IPS-11a (cell line): ENCODE results near the gene ASIC3.

Source experiments
- H3K4me3 ChIP-seq: one replicate; pipeline ENCODE4 v1.5.1; 2013; ENCODE audit warnings: low read depth, low read length, control low read depth

Gene ASIC3

GRCh38 chr7:151100921-151101320 lies 52.6 kb downstream of the ASIC3 start:
- no peak overlapping the region for H3K4me3 ChIP-seq

- H3K4me3 ChIP-seq: no peak overlapping the region
These were observed 53.5 kb downstream of the ASIC3 start for GRCh38 chr7:151101621-151102396.
